HG03175 (cell line): ENCODE measurements around the gene CRIP2.

Experiments
- ATAC-seq: cut with Tn5 transposase; IDR thresholded peaks from one replicate; pipeline ENCODE4 v1.9.1; 2021; ENCODE audit warnings: mild to moderate bottlenecking, moderate library complexity; ENCODE audit not compliant: unreplicated experiment

The CRIP2 gene

GRCh38 chr14:105525861-105526775 is 51.5 kb downstream of the CRIP2 start, which contains the start of gene TMEM121:
TMEM121 (plus strand) TSS chr14:105526583; CDS start chr14:105528835, 2,252 bp downstream.
- ATAC-seq: no peak

GRCh38 chr14:105526776-105527380 is 52.3 kb downstream of the CRIP2 start:
- no peak for ATAC-seq

GRCh38 chr14:105527381-105527825 is 52.8 kb downstream of the CRIP2 start:
- no peak for ATAC-seq

GRCh38 chr14:105527826-105528585 is 53.4 kb downstream of the CRIP2 start:
- no peak for ATAC-seq

- no peak for ATAC-seq
These were observed 54.1 kb downstream of the CRIP2 start for GRCh38 chr14:105528586-105529318.

- no peak for ATAC-seq
These were observed 54.6 kb downstream of the CRIP2 start for GRCh38 chr14:105529319-105529568.
